ENCODE data around the gene FIBP.

Gene FIBP

GRCh38 chr11:65858681-65859087, 29.6 kb downstream of the FIBP start:
- H3K4me1 ChIP-seq (ENCODE audit: insufficient read depth, low read length) = peaks cover 61% of the 10 kb centered on the region
- peak overlapping the region; percentile 86 for H3K9ac ChIP-seq (ENCODE audit: low read depth, low read length)
- no peaks in the 10 kb centered on the region for H3K27me3 ChIP-seq (ENCODE audit: insufficient read depth, low read length, poor library complexity)
- DNase-seq (no peak), ATAC-seq (ENCODE audit: insufficient read depth, low read depth) (no peak)
- TF ChIP-seq EZH2 (IDR thresholded peaks at IDR 0.05; ENCODE audit: borderline replicate concordance, low read depth, low read length, severe bottlenecking) (no peak), CTCF (IDR thresholded peaks at IDR 0.05; ENCODE audit: borderline replicate concordance, extremely low read depth, low read length, poor library complexity, severe bottlenecking) (no peak)
- peaks cover 59% of the 10 kb centered on the region for H4K20me1 ChIP-seq (ENCODE audit: insufficient read depth, low read length)
- peak overlapping the region; percentile 81 for H3K27ac ChIP-seq (ENCODE audit: low read length)
- peak overlapping the region; percentile 34 to 72 for H3K4me3 ChIP-seq (ENCODE audit: low read depth in 1 of 2, low read length in 2 of 2)
- H3K36me3 ChIP-seq (ENCODE audit: insufficient read depth, low read length) = peaks cover 70% of the 10 kb centered on the region
- peaks cover 75% of the 10 kb centered on the region for H3K79me2 ChIP-seq (ENCODE audit: insufficient read depth, low read length)
- H3K9me3 ChIP-seq (ENCODE audit: insufficient read depth, low read length, severe bottlenecking) = no peaks in the 10 kb centered on the region
- peak overlapping the region; percentile 76 for H2AFZ ChIP-seq (ENCODE audit: low read depth, low read length)
- peak overlapping the region; percentile 81 for H3K4me2 ChIP-seq (ENCODE audit: insufficient read depth, low read length)

GRCh38 chr11:65857853-65858680, 30.2 kb downstream of the FIBP start, which contains the start of gene CFL1:
Gene CFL1, minus strand, starts transcription at chr11:65858180. Its CDS starts 81 bp downstream, at chr11:65858099.
- peak; percentile 98 for DNase-seq
- H2AFZ ChIP-seq (ENCODE audit: low read depth, low read length) = peak within 1 kb of the TSS; percentile 76
- H3K4me3 ChIP-seq (ENCODE audit: low read depth in 1 of 2, low read length in 2 of 2) = peak within 1 kb of the TSS; percentile 50 to 72
- peak within 1 kb of the TSS; percentile 86 for H3K9ac ChIP-seq (ENCODE audit: low read depth, low read length)
- peaks cover 59% of the 10 kb centered on the region for H4K20me1 ChIP-seq (ENCODE audit: insufficient read depth, low read length)
- TF ChIP-seq CTCF (IDR thresholded peaks at IDR 0.05; ENCODE audit: borderline replicate concordance, extremely low read depth, low read length, poor library complexity, severe bottlenecking) (no peak), EZH2 (IDR thresholded peaks at IDR 0.05; ENCODE audit: borderline replicate concordance, low read depth, low read length, severe bottlenecking) (no peak)
- peak within 1 kb of the TSS; percentile 84 for H3K27ac ChIP-seq (ENCODE audit: low read length)
- peaks cover 71% of the 10 kb centered on the region for H3K79me2 ChIP-seq (ENCODE audit: insufficient read depth, low read length)
- H3K4me1 ChIP-seq (ENCODE audit: insufficient read depth, low read length) = peaks cover 55% of the 10 kb centered on the region
- H3K27me3 ChIP-seq (ENCODE audit: insufficient read depth, low read length, poor library complexity) = no peaks in the 10 kb centered on the region
- peak; percentile 70 for ATAC-seq (ENCODE audit: insufficient read depth, low read depth)
- no peaks in the 10 kb centered on the region for H3K9me3 ChIP-seq (ENCODE audit: insufficient read depth, low read length, severe bottlenecking)
- peaks cover 70% of the 10 kb centered on the region for H3K36me3 ChIP-seq (ENCODE audit: insufficient read depth, low read length)
- H3K4me2 ChIP-seq (ENCODE audit: insufficient read depth, low read length) = peak within 1 kb of the TSS; percentile 81

- peaks cover 70% of the 10 kb centered on the region for H3K36me3 ChIP-seq (ENCODE audit: insufficient read depth, low read length)
These were observed 30.8 kb downstream of the FIBP start for GRCh38 chr11:65857500-65857852.

More at GRCh38 chr11:65857500-65857852, 30.8 kb downstream of the FIBP start:
- Histone ChIP-seq H3K9ac (ENCODE audit: low read depth, low read length) (peak overlapping the region; percentile 86), H3K9me3 (ENCODE audit: insufficient read depth, low read length, severe bottlenecking) (no peaks in the 10 kb centered on the region), H3K27ac (ENCODE audit: low read length) (peak overlapping the region; percentile 84), H2AFZ (ENCODE audit: low read depth, low read length) (peak overlapping the region; percentile 1; the same call in 1 of the 2 replicates), H4K20me1 (ENCODE audit: insufficient read depth, low read length) (peaks cover 65% of the 10 kb centered on the region), H3K4me2 (ENCODE audit: insufficient read depth, low read length) (peak overlapping the region; percentile 72), H3K4me1 (ENCODE audit: insufficient read depth, low read length) (peaks cover 49% of the 10 kb centered on the region), H3K27me3 (ENCODE audit: insufficient read depth, low read length, poor library complexity) (no peaks in the 10 kb centered on the region), H3K4me3 (ENCODE audit: low read depth in 1 of 2, low read length in 2 of 2) (peak overlapping the region; percentile 50 to 72), H3K79me2 (ENCODE audit: insufficient read depth, low read length) (peaks cover 65% of the 10 kb centered on the region)
- ATAC-seq (ENCODE audit: insufficient read depth, low read depth) = no peak
- no peak for TF ChIP-seq EZH2 (IDR thresholded peaks at IDR 0.05; ENCODE audit: borderline replicate concordance, low read depth, low read length, severe bottlenecking)
- TF ChIP-seq CTCF (IDR thresholded peaks at IDR 0.05; ENCODE audit: borderline replicate concordance, extremely low read depth, low read length, poor library complexity, severe bottlenecking) = no peak
- peak; percentile 76 for DNase-seq
